Chondrocyte (in vitro differentiated cells): ENCODE data around the gene CALCR. TPM values are rescaled to one million over a fixed set of nuclear protein-coding genes. Genes with fewer than 3 reads are reported as not detected.

Source experiments
- DNase-seq: peaks from one replicate; pipeline ENCODE4 v3.0.0; 2021; ENCODE audit warnings: mixed read lengths, low spot score
- H3K27ac Mint-ChIP-seq: one replicate; pipeline ENCODE4 v1.8.0; 2021; ENCODE audit warnings: mild to moderate bottlenecking, moderate library complexity, mixed read lengths; ENCODE audit not compliant: unreplicated experiment
- H3K27me3 Mint-ChIP-seq: 2 replicates; pipeline ENCODE4 v1.8.0; 2021; ENCODE audit warnings: low read depth, mixed read lengths
- H3K36me3 Mint-ChIP-seq: 2 replicates; pipeline ENCODE4 v1.8.0; 2021; ENCODE audit warnings: low read depth, mixed read lengths
- H3K4me1 Mint-ChIP-seq: 2 replicates; pipeline ENCODE4 v1.8.0; 2021; ENCODE audit warnings: low read depth, mild to moderate bottlenecking, mixed read lengths
- H3K4me3 Mint-ChIP-seq: one replicate; pipeline ENCODE4 v1.8.0; 2021; ENCODE audit warnings: mild to moderate bottlenecking, moderate library complexity, mixed read lengths; ENCODE audit not compliant: unreplicated experiment
- H3K9me3 Mint-ChIP-seq: 2 replicates; pipeline ENCODE4 v1.8.0; 2021; ENCODE audit warnings: low read depth, mixed read lengths
- total RNA-seq: library from RNA; stranded (reverse); gene quantifications from 3 replicates; pipeline ENCODE4 v1.2.1, GENCODE V29; 2021
- TF ChIP-seq, protein P1 (sequence below): fragments of 200-600 bp; sonication (generic); IDR thresholded peaks from 2 replicates; pipeline ENCODE4 v1.5.0; 2021; ENCODE audit warnings: antibody characterized with exemption, mild to moderate bottlenecking, moderate library complexity

Gene CALCR
- total RNA-seq, 1 donor from 2014 or later: 0.20 TPM

DNA sequence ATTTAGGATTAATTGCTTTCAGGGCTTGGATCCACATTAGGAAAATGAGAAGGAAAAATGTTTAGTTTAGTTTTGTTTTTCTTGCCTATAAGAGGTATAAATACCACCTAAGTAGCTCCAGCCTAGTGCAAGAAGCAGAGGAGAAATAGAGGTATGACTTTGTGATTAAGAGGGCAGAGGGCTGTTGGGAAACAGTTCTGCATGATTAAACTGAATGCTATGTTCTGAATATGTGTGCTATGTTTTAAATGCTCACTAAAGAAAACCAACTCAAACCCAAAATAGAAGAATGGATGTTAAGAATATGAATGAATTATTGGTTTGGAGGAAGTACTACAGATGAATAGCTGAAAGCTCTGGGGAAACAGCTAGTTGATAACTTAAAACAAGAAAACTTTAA lies 7.6 kb downstream of the CALCR start:
- H3K27ac Mint-ChIP-seq: no peak overlapping the region
- DNase-seq: no peak

DNA sequence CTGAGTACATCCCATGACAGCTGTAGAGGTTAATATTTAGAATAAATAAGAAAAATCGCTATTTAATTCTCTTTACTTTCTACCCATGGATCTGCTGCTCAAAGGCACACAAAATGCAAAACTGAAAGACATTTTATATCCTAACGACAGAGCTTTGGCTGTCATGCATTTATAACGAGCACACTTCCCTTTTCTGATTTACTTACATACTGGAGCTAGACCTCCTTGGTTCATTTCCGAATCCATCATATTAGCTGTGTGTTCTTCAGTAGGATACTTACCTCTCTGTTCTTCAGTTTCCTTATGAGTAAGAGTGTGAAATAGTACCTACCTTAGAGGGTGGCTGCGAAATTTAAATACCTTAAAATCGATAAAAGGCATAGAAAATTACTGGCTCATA lies 10.9 kb downstream of the CALCR start:
- Mint-ChIP-seq H3K4me3 (no peak overlapping the region), H3K36me3 (no peaks in the 10 kb centered on the region)
- TF ChIP-seq, protein P1, sequence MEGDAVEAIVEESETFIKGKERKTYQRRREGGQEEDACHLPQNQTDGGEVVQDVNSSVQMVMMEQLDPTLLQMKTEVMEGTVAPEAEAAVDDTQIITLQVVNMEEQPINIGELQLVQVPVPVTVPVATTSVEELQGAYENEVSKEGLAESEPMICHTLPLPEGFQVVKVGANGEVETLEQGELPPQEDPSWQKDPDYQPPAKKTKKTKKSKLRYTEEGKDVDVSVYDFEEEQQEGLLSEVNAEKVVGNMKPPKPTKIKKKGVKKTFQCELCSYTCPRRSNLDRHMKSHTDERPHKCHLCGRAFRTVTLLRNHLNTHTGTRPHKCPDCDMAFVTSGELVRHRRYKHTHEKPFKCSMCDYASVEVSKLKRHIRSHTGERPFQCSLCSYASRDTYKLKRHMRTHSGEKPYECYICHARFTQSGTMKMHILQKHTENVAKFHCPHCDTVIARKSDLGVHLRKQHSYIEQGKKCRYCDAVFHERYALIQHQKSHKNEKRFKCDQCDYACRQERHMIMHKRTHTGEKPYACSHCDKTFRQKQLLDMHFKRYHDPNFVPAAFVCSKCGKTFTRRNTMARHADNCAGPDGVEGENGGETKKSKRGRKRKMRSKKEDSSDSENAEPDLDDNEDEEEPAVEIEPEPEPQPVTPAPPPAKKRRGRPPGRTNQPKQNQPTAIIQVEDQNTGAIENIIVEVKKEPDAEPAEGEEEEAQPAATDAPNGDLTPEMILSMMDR: no peak

More for the DNA sequence above, 7.6 kb downstream of the CALCR start:
- Mint-ChIP-seq H3K9me3 (no peaks in the 10 kb centered on the region), H3K36me3 (no peaks in the 10 kb centered on the region), H3K27me3 (peaks cover 47% of the 10 kb centered on the region), H3K4me1 (peaks cover 3% of the 10 kb centered on the region), H3K4me3 (no peak overlapping the region)
- TF ChIP-seq, protein P1: no peak

DNA sequence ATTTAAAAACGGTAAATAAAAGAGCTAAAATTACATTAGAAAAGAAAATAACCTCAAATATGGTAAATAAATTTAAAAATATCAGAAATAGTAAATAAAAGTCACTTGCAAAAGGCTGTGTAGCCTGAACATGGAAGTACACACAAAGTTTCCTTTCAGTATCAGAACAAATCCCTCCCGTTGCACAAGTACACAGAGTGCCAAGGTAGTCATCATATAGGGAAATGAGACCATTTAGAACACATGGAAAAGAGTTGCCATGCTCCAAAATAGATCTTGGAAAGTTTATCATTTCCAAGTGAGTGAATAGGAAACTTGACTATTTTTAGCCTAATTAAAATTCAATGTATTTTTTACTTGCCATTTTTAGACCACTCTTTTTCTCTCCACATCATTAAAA lies 11.6 kb downstream of the CALCR start:
- peaks cover 3% of the 10 kb centered on the region for H3K4me1 Mint-ChIP-seq
- no peak overlapping the region for H3K27ac Mint-ChIP-seq
- peaks cover 28% of the 10 kb centered on the region for H3K27me3 Mint-ChIP-seq
- TF ChIP-seq, protein P1: no peak
- DNase-seq: no peak
- H3K36me3 Mint-ChIP-seq: no peaks in the 10 kb centered on the region
- H3K4me3 Mint-ChIP-seq: no peak overlapping the region
- H3K9me3 Mint-ChIP-seq: no peaks in the 10 kb centered on the region

More for the DNA sequence above, 10.9 kb downstream of the CALCR start:
- Mint-ChIP-seq H3K9me3 (no peaks in the 10 kb centered on the region), H3K4me1 (peaks cover 3% of the 10 kb centered on the region), H3K27ac (no peak overlapping the region), H3K27me3 (peaks cover 35% of the 10 kb centered on the region)
- DNase-seq: no peak

GRCh38 chr7:93562106-93562505 lies 12.4 kb downstream of the CALCR start:
- TF ChIP-seq, protein P1: no peak
- Mint-ChIP-seq H3K27ac (no peak overlapping the region), H3K4me3 (no peak overlapping the region), H3K9me3 (no peaks in the 10 kb centered on the region), H3K27me3 (peaks cover 28% of the 10 kb centered on the region), H3K36me3 (no peaks in the 10 kb centered on the region), H3K4me1 (peaks cover 3% of the 10 kb centered on the region)
- DNase-seq: no peak

GRCh38 chr7:93559639-93560491 lies 14.7 kb downstream of the CALCR start:
- no peaks in the 10 kb centered on the region for H3K9me3 Mint-ChIP-seq
- H3K4me3 Mint-ChIP-seq: no peak overlapping the region
- TF ChIP-seq, protein P1: no peak
- H3K27me3 Mint-ChIP-seq: peaks cover 20% of the 10 kb centered on the region
- no peak for DNase-seq
- H3K27ac Mint-ChIP-seq: no peak overlapping the region
- no peaks in the 10 kb centered on the region for H3K36me3 Mint-ChIP-seq
- no peaks in the 10 kb centered on the region for H3K4me1 Mint-ChIP-seq
